Stimulated activated CD8-positive, alpha-beta memory T cell treated with anti-CD3 and anti-CD28 coated beads, Interleukin-2, amount 100 ng/mL, for 48 hours (primary cell): ENCODE measurements around the gene HMGCR.
A peak's percentile ranks its signal among the peaks of the same experiment; 100 is the strongest.
"Not testable (repeated sequence)": the region's sequence is repeated elsewhere in the genome, so short reads cannot be mapped to it uniquely, and the experiment has no call there.

Experiments
- DNase-seq, 2 donors: peaks; one replicate each; pipeline ENCODE4 v3.0.0-alpha.2; 2020; ENCODE audit warnings: low read depth in 2 of 2

HMGCR gene

DNA sequence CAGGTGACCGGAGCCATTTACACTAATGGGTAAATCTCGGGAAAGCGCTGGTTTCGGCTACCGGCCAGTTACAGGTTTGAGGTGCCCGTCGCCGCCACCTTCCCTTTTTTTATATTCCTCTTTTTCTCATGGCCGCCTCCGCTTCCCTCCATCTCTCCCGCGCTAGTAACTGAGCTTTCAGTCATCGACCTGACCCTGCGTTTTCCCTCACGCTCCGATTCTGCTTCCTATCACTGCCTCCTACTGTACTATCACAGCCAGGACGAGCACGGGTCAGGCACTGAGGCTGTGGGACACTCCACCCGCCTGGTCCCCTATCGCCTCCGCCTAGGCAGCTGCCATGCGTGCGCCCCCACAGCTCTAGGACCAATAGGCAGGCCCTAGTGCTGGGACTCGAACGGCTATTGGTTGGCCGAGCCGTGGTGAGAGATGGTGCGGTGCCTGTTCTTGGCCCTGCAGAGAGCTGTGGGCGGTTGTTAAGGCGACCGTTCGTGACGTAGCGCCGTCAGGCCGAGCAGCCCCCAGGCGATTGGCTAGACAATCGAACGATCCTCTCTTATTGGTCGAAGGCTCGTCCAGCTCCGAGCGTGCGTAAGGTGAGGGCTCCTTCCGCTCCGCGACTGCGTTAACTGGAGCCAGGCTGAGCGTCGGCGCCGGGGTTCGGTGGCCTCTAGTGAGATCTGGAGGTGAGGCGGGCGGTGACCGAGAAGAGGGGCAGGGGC lies at the start of gene HMGCR:
HMGCR (plus strand) TSS at position 606 of the 722 bp plus-strand sequence. CDS start 5,386 bp downstream, outside the sequence.
- DNase-seq: peak; percentile 92 to 95

DNA sequence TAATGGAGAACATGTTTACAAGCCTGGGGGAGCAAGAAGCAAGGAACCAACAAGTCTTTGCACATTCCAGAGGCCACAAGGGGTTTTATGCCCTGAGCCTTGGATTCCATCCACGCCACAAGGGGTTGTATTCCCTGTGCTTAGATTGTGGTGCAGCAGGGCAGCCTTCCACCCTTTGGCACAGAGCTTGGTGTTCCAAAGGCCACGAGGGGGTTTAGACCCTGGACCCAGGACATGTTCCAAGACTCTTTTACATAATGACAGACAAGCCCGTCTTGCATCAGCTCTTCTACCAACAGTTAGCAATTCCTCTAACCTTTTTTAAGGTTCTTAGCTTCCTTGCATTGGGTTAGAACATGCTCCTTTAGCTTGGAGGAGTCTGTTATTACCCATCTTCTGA lies 45.2 kb upstream of the HMGCR start:
- not testable (repeated sequence) for DNase-seq

DNA sequence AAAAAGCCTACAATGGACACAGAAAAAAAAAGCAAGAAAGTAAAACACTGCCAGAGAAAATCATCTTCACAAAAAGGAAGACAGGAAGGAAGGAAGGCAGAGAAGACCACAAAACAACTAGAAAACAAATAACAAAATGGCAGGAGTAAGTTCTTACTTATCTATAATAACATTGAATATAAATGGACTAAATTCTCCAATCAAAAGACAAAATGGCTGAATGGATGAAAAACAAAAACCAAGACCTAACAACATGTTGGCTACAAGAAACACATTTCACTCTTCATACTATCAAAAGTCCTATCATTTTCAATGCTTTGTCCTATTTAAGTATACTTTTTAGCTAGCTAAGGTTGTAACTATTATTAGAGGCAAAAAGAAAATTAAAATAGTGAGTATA lies 36.9 kb upstream of the HMGCR start:
- DNase-seq: no peak

- no peak for DNase-seq
Measured at GRCh38 chr5:75303419-75303818, 33.6 kb upstream of the HMGCR start.

DNA sequence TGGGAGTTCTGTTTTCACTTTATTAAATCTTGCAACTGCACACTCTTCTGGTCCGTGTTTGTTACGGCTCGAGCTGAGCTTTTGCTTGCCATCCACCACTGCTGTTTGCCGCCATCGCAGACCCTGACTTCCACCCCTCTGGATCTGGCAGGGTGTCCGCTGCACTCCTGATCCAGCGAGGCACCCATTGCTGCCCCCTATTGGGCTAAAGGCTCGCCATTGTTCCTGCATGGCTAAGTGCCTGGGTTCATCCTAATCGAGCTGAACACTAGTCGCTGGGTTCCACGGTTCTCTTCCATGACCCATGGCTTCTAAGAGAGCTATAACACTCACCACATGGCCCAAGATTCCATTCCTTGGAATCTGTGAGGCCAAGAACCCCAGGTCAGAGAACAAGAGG lies 32.5 kb upstream of the HMGCR start:
- DNase-seq: not testable (repeated sequence)

GRCh38 chr5:75306746-75307145 lies 30.3 kb upstream of the HMGCR start:
- no peak for DNase-seq

- no peak for DNase-seq
Measured at GRCh38 chr5:75310212-75310611, 26.8 kb upstream of the HMGCR start.

- DNase-seq: not testable (repeated sequence)
Measured at GRCh38 chr5:75319148-75319547, 17.9 kb upstream of the HMGCR start.

DNA sequence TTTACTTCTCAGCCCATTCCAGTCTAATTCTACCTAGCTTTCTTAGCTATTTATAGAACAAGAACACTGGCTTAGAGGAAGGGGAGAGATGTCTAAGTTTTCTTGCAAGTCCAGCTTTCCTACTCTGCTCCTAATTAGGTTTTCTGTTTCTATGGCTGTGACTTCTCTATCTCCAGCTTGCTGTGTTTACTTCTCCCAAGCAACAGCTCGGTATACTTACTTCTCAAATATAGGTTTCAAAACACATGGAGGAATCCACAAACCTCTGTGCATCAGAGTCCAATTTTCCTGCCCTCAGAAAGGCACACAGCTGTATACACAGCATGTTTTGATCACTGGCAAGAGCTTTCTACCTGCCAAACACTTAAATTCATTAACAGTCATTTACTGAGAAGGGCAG lies 17.4 kb upstream of the HMGCR start:
- DNase-seq: no peak

GRCh38 chr5:75320371-75320770 lies 16.6 kb upstream of the HMGCR start:
- DNase-seq: no peak

DNA sequence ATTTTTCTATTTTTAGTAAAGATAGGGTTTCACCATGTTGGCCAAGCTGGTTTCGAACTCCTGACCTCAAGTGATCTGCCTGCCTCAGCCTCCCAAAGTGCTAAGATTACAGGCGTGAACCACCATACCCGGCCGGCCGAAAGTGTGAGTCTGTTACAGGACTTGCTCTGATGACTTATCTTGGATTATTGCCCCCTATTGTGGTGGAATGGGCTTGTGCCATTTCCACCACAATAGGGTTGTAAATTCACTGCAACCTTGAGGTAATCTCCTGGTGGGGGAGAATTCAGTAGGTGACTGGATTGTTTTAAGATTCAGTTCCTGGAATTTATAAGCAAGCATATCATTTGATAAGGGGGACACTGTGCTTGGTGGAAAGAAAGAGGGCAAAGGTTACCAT lies 15.0 kb upstream of the HMGCR start:
- no peak for DNase-seq

DNA sequence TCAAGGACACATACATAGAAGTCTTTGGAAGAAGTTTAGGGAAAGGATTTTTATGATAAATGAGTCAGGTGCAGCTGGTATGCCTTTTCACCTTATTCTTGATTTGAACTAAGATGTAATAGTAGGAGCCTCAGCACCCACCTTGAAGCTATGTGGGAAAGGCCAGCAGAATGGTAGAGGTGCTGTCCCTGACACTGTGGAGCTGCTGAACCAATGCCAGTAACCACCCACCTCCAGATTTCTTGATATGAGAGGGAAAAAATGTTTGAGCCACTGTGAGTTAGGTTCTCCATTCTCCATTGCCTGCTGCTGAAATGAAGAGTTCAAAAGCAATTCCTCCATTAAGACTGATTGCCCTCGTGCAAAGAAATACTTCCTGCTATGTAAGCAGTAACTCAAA lies 12.2 kb upstream of the HMGCR start:
- DNase-seq: peak in 1 of 2 donors; percentile 17

- DNase-seq: no peak
Measured at GRCh38 chr5:75325242-75325641, 11.8 kb upstream of the HMGCR start.

DNA sequence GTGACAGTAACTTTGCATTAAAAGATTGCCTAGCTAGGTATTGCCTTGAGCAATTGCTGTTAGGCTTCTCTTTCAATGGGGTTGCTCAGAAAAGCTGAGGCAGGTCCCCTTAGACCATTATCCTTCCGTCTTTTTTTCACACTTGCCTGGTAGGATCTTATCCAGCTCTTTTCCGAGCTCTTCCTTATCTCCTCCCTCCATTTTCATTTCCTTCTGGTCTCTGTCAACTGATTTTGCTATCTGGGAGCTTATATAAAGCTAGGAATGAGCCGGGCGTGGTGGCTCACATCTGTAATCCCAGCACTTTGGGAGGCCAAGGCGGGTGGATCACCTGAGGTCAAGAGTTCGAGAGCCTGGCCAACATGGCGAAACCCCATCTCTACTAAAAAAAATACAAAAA lies 6.6 kb upstream of the HMGCR start:
- no peak for DNase-seq

DNA sequence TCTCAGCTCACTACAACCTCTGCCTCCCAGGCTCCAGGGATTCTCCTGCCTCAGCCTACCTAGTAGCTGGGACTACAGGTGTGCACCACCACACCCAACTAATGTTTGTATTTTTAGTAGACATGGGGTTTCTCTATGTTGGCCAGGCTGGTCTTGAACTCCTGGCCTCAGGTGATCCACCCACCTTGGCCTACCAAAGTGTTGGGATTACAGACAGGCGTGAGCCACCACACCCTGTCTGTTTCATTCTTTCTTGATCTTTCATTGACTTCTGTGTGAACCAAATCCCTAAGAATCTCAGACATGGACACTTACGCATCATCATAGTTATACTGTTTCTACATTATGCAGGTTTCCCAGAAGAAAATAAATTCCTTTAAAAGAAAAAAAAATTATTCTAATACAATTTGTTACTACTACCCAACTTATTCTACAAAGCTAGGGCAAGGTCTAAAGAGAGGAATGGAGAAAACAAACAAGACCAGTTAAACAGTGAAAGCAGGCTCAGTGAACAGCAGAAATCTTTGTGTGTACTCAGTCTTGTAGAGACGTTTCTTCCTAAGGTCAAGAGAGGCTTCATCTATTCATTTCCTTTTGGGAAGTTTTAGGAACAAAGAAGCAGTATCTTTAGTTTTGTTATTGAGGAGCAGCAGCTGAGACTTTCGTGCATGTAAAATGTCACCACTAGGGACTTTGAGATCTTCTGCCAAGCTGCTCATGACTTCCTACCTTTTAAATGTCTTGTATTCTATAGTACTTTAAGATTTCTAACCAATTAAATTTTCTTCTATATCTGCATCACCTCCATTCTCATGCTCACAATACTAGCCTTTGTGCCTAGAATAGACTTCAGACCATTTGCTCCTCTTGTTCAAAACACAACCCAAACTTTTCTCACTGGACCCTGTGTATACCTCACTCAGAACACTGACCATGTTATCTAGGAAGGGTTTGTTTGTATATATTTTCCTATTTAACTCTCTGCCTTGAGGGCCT lies 5.6 kb upstream of the HMGCR start:
- no peak for DNase-seq

- DNase-seq: not testable (repeated sequence)
Measured at GRCh38 chr5:75333759-75334158, 3.3 kb upstream of the HMGCR start.

DNA sequence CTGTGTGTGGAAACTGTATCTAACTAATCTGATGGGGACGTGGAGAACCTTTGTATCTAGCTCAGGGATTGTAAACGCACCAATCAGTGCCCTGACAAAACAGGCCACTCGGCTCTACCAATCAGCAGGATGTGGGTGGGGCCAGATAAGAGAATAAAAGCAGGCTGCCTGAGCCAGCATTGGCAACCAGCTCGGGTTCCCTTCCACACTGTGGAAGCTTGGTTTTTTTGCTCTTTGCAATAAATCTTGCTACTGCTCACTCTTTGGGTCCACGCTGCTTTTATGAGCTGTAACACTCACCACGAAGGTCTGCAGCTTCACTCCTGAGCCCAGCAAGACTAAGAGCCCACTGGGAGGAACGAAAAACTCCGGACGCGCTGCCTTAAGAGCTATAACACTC lies 2.6 kb upstream of the HMGCR start:
- not testable (repeated sequence) for DNase-seq

DNA sequence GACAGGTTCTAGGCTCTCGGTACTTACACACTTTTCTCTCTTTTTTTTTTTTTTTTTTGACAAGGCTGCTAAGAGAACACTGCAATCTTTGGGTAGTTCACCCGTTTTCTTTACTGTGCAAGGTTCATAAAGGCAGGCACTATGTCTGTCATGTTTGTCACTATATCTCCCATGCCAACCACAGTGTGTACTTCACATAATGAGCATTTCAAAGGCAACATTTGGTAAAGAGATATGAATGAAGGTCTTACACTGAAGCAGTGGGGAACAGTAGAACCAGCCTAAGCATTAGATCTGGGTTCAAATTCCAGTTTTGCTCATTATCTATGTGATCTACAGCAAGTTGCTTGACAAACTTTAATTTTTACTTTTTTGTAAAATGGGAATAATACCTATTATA lies 1.5 kb upstream of the HMGCR start:
- no peak for DNase-seq

- DNase-seq: no peak
Measured at GRCh38 chr5:75335952-75336614, 937 bp upstream of the HMGCR start.

- DNase-seq: peak; percentile 18 to 20
Measured at GRCh38 chr5:75337366-75338021, 474 bp downstream of the HMGCR start.

DNA sequence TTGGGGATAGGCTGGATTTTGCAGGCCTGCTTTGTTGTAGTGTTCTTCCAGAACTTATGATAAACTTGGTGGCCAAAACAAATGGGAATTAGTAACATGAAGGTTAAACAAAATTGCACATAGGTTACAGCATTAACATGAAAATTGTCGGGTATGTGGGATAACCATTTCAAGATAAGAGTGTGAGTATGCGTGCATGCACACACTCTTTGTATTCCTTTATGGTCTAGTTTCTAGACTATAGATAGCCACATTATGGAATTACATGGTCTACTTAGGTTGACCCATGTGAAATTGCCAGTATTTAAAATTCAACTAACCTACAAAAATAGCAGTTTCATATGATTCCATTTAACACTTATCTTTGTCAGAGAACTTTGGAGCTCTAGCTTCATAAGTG lies 1.4 kb downstream of the HMGCR start:
- no peak for DNase-seq
